SH-SY5Y (cell line): ENCODE measurements around the gene TMEM120B.

Experiments
- GATA2 ChIP-seq: IDR thresholded peaks from 2 replicates; pipeline ENCODE4 v1.6.1; 2011; ENCODE audit warnings: mild to moderate bottlenecking, low read depth, low read length
- GATA3 ChIP-seq: IDR thresholded peaks from 2 replicates; pipeline ENCODE4 v1.6.1; 2011; ENCODE audit warnings: low read depth, mild to moderate bottlenecking, low read length, moderate library complexity

- no peak for TF ChIP-seq GATA2
- TF ChIP-seq GATA3, result no peak
Observed at GRCh38 chr12:121713257-121713777, 765 bp downstream of the TMEM120B start.
